ENCODE data around the gene RNF34. TPM values are rescaled to one million over a fixed set of nuclear protein-coding genes. Genes with fewer than 3 reads are reported as not detected.

Gene RNF34
- total and polyA plus RNA-seq, 4 donors, result 13.9 to 49.2 (median 31.8) TPM

GRCh38 chr12:121427556-121428050, 27.7 kb downstream of the RNF34 start:
- Histone ChIP-seq H3K36me3 (ENCODE audit: control insufficient read depth in 4 of 4, insufficient read depth in 4 of 4, low read length in 4 of 4) (peaks cover 42 to 57% (median 50%) of the 10 kb centered on the region in 4 donors), H3K9ac (ENCODE audit: insufficient read depth in 1 of 2, low read length in 2 of 2) (no peak overlapping the region), H3K4me3 (no peak overlapping the region), H3K27ac (ENCODE audit: low read depth in 1 of 2, low read length in 1 of 2) (no peak overlapping the region), H3K4me1 (ENCODE audit: control insufficient read depth in 5 of 5, insufficient read depth in 5 of 5, low read length in 5 of 5) (peaks cover 0 to 9% (median 0%) of the 10 kb centered on the region in 5 donors), H3K27me3 (ENCODE audit: control insufficient read depth in 3 of 3, insufficient read depth in 3 of 3, low read length in 2 of 3) (no peaks in the 10 kb centered on the region), H3K9me3 (ENCODE audit: control insufficient read depth in 4 of 4, insufficient read depth in 3 of 4, low read length in 3 of 4) (no peaks in the 10 kb centered on the region)
- TF ChIP-seq CTCF (IDR thresholded peaks at IDR 0.05; ENCODE audit: control extremely low read depth, extremely low read depth), result no peak
- WGBS, 2 donors, result 62 to 75% methylated on average over 2 of the region's 2 CpGs
- DNase-seq, result no peak
- no peak for ATAC-seq (ENCODE audit: insufficient read depth, low FRiP score)

DNA sequence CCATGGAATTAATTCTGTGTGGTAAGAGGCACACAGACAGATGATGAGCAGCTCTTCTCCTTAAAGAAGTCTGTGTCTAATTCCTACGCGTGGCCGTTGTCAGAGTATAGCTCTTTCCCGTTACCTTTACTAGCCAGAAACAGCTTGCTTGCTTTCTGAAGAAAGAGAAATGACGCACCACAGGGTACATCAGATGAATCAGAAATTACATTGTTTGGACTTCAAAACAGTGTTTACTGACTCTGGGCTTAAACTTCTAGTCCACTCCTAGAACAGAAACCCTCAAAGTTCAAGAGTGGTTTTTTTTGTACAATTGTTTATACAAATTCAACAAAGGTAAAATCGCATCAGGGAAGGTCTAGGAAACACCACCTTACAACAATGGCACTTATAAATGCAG, 29.0 kb downstream of the RNF34 start:
- ATAC-seq (ENCODE audit: insufficient read depth, low FRiP score) (no peak), DNase-seq (no peak)
- TF ChIP-seq CTCF (IDR thresholded peaks at IDR 0.05; ENCODE audit: control extremely low read depth, extremely low read depth), result no peak
- Histone ChIP-seq H3K27ac (ENCODE audit: low read depth in 1 of 2, low read length in 1 of 2) (no peak overlapping the region), H3K9me3 (ENCODE audit: control insufficient read depth in 4 of 4, insufficient read depth in 3 of 4, low read length in 3 of 4) (no peaks in the 10 kb centered on the region), H3K27me3 (ENCODE audit: control insufficient read depth in 3 of 3, insufficient read depth in 3 of 3, low read length in 2 of 3) (no peaks in the 10 kb centered on the region), H3K36me3 (ENCODE audit: control insufficient read depth in 4 of 4, insufficient read depth in 4 of 4, low read length in 4 of 4) (peaks cover 33 to 54% (median 47%) of the 10 kb centered on the region in 4 donors), H3K4me1 (ENCODE audit: control insufficient read depth in 5 of 5, insufficient read depth in 5 of 5, low read length in 5 of 5) (no peaks in the 10 kb centered on the region), H3K9ac (ENCODE audit: insufficient read depth in 1 of 2, low read length in 2 of 2) (no peak overlapping the region), H3K4me3 (no peak overlapping the region)
- WGBS, 2 donors, result 89 to 92% methylated on average over 6 of the region's 6 CpGs

DNA sequence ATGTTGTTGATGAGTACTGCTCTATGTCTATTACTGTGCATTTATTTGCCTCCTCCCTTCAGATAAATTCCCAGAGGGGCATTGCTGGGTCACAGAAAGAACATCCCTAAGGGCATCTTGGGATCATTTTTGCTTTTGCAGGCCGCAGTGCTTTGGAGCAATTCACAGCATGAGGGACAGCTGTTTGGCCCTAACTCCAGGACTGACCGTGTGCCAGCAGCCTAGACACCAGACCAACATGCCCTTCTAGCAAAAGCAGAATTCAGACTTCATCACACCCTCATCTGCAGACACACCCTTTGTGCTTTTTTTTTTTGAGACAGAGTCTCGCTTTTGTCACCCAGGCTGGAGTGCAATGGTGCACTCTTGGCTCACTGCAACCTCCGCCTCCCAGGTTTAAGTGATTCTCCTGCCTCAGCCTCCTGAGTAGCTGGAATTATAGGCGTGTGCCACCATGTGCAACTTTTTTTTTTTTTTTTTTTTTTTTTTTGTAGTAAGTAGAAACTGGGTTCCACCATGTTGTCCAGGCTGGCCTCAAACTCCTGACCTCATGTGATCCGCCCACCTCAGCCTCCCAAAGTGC, 31.0 kb downstream of the RNF34 start:
- Histone ChIP-seq H3K4me1 (ENCODE audit: control insufficient read depth in 5 of 5, insufficient read depth in 5 of 5, low read length in 5 of 5) (no peaks in the 10 kb centered on the region), H3K27me3 (ENCODE audit: control insufficient read depth in 3 of 3, insufficient read depth in 3 of 3, low read length in 2 of 3) (no peaks in the 10 kb centered on the region), H3K36me3 (ENCODE audit: control insufficient read depth in 4 of 4, insufficient read depth in 4 of 4, low read length in 4 of 4) (peaks cover 37 to 56% (median 41%) of the 10 kb centered on the region in 4 donors), H3K4me3 (no peak overlapping the region), H3K9ac (ENCODE audit: insufficient read depth in 1 of 2, low read length in 2 of 2) (no peak overlapping the region), H3K27ac (ENCODE audit: low read depth in 1 of 2, low read length in 1 of 2) (no peak overlapping the region), H3K9me3 (ENCODE audit: control insufficient read depth in 4 of 4, insufficient read depth in 3 of 4, low read length in 3 of 4) (no peaks in the 10 kb centered on the region)
- ATAC-seq (ENCODE audit: insufficient read depth, low FRiP score) (no peak), DNase-seq (no peak)
- WGBS, 2 donors, result 92 to 95% methylated on average over 6 of the region's 6 CpGs
- no peak for TF ChIP-seq CTCF (IDR thresholded peaks at IDR 0.05; ENCODE audit: control extremely low read depth, extremely low read depth)
